GM23248 (cell line): ENCODE data around the gene GSC. TPM values are rescaled to one million over a fixed set of nuclear protein-coding genes. Genes with fewer than 3 reads are reported as not detected.

ENCODE experiments used
- DNase-seq: peaks from one replicate; pipeline ENCODE4 v3.0.0-alpha.2; 2015
- H2AFZ ChIP-seq: fragments of 200-600 bp; sonication (generic); 2 replicates; pipeline ENCODE4 v1.6.1; 2016; ENCODE audit warnings: antibody characterized with exemption
- H3F3A ChIP-seq: fragments of 200-600 bp; sonication (generic); 2 replicates; pipeline ENCODE4 v1.6.1; 2016; ENCODE audit warnings: mild to moderate bottlenecking, antibody characterized with exemption, mixed run types; ENCODE audit not compliant: insufficient read depth
- H3K27ac ChIP-seq: fragments of 200-600 bp; sonication (generic); 2 replicates; pipeline ENCODE4 v1.5.1; 2016; ENCODE audit warnings: mild to moderate bottlenecking
- H3K27me3 ChIP-seq: fragments of 200-600 bp; sonication (generic); replicated peaks from 2 replicates; pipeline ENCODE4 v1.6.1; 2016; ENCODE audit warnings: mild to moderate bottlenecking; ENCODE audit not compliant: insufficient read depth
- H3K36me3 ChIP-seq: fragments of 200-600 bp; sonication (generic); 2 replicates; pipeline ENCODE4 v1.6.1; 2016; ENCODE audit warnings: low read depth, mild to moderate bottlenecking
- H3K4me1 ChIP-seq: fragments of 200-600 bp; sonication (generic); 2 replicates; pipeline ENCODE4 v1.6.1; 2016; ENCODE audit warnings: mild to moderate bottlenecking; ENCODE audit not compliant: insufficient read depth
- H3K4me2 ChIP-seq: fragments of 200-600 bp; sonication (generic); one replicate; pipeline ENCODE4 v1.6.1; 2016; ENCODE audit warnings: mild to moderate bottlenecking; ENCODE audit not compliant: unreplicated experiment
- H3K4me3 ChIP-seq: fragments of 200-600 bp; sonication (generic); 2 replicates; pipeline ENCODE4 v1.5.1; 2016; ENCODE audit warnings: mild to moderate bottlenecking
- H3K79me2 ChIP-seq: fragments of 200-600 bp; sonication (generic); 2 replicates; pipeline ENCODE4 v1.6.1; 2016; ENCODE audit warnings: mild to moderate bottlenecking; ENCODE audit not compliant: insufficient read depth
- H3K9ac ChIP-seq: fragments of 200-600 bp; sonication (generic); 2 replicates; pipeline ENCODE4 v1.6.1; 2016; ENCODE audit warnings: mild to moderate bottlenecking
- H3K9me2 ChIP-seq: fragments of 200-600 bp; sonication (generic); 2 replicates; pipeline ENCODE4 v1.6.1; 2016; ENCODE audit warnings: mixed run types, mild to moderate bottlenecking, moderate library complexity; ENCODE audit not compliant: insufficient read depth
- H3K9me3 ChIP-seq: fragments of 200-600 bp; sonication (generic); one replicate; pipeline ENCODE4 v1.6.1; 2017; ENCODE audit warnings: low read depth
- H4K20me1 ChIP-seq: fragments of 200-600 bp; sonication (generic); 2 replicates; pipeline ENCODE4 v1.6.0; 2016; ENCODE audit not compliant: insufficient read depth
- EZH2 ChIP-seq: fragments of 200-600 bp; sonication (generic); IDR thresholded peaks from 2 replicates; pipeline ENCODE4 v1.6.1; 2018; ENCODE audit warnings: antibody characterized with exemption, mild to moderate bottlenecking; ENCODE audit not compliant: insufficient read depth, poor library complexity, severe bottlenecking
- EZH2phosphoT487 ChIP-seq: fragments of 200-600 bp; sonication (generic); IDR thresholded peaks from 2 replicates; pipeline ENCODE4 v1.6.1; 2018; ENCODE audit warnings: antibody characterized with exemption, moderate library complexity, mild to moderate bottlenecking, low read depth; ENCODE audit not compliant: insufficient read depth
- WGBS, 2 experiments: methylation state at CpG; one replicate each; pipeline ENCODE4 v1.1.6; 2015 to 2017; ENCODE audit warnings: low lambda C conversion rate in 2 of 2, low coverage in 1 of 2; ENCODE audit errors: missing lambda C conversion rate in 2 of 2; 5-methylcytosine and 5-hydroxymethylcytosine counted together
- in situ Hi-C: fragments of 300-500 bp; cut with MboI; formaldehyde crosslinking; loops from 2 replicates; pipeline ENCODE4 v1.15.0; 2020
- polyA plus RNA-seq: library from polyadenylated mRNA; unstranded; fragments of >200 nt; fragmentation: Nextera tagmentation; extraction: Ambion mirVana; gene quantifications from 2 replicates; pipeline ENCODE4 v1.2.1, GENCODE V29; 2016
- total RNA-seq: library from RNA; depleted of rRNA; stranded (reverse); fragments of >200 nt; shearing (Covaris generic); gene quantifications from 2 replicates; pipeline ENCODE4 v1.2.3, GENCODE V29; 2014

The GSC gene
- total and polyA plus RNA-seq, 2 experiments from 2014 or later: 1.3 to 2.3 TPM

DNA sequence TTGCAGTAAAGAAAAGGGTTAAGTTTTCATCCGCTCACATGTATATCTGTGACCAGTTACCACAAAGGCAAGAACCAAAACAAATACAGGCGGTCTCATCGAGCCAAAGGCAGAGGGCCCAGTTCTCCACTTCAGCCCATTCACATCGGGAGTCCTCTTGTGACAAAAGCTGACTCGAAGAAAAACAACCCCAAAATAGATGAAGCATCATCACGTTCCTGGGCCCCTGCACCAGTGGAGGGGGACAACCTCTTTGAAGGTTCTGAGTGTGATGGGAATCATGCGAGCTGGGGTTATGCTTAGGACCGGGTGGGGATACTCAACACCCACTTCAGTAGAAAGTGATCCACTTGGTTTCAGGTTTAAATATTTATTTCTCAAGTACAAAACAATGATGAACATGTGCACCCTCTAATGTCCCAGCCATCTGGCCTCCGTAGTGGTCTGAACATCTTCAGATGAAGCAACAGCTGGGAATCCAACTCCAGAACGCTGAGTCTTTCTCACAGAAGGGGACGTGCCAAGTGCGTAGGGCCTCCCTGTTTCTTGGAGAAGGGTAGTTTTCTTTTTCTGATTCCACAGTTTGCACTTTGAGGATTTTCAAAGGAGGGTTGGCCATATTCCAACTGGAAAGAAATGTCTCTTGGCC lies 8.4 kb downstream of the GSC start:
- TF ChIP-seq EZH2phosphoT487: no peak
- no peak for TF ChIP-seq EZH2
- no peak overlapping the region for H3K4me3 ChIP-seq
- whole genome bisulfite sequencing, 2 experiments: 19 to 25% methylated on average over 12 of the region's 12 CpGs

GRCh38 chr14:94756310-94756882 lies 13.5 kb downstream of the GSC start:
- Histone ChIP-seq H3K27ac (no peak overlapping the region), H3K36me3 (no peaks in the 10 kb centered on the region), H3K4me1 (no peaks in the 10 kb centered on the region), H3F3A (no peaks in the 10 kb centered on the region), H3K79me2 (no peaks in the 10 kb centered on the region), H4K20me1 (no peaks in the 10 kb centered on the region), H3K9me2 (no peaks in the 10 kb centered on the region), H2AFZ (no peak overlapping the region), H3K27me3 (no peaks in the 10 kb centered on the region; the same call in 1 of the 2 replicates), H3K9ac (no peak overlapping the region), H3K9me3 (no peaks in the 10 kb centered on the region), H3K4me3 (no peak overlapping the region), H3K4me2 (no peak overlapping the region)
- TF ChIP-seq EZH2phosphoT487: no peak
- TF ChIP-seq EZH2: no peak
- in situ Hi-C loops: no loop called here
- no peak for DNase-seq
- 65 to 74% methylated on average over 3 of the region's 3 CpGs for WGBS, 2 experiments

More for the DNA sequence above, 8.4 kb downstream of the GSC start:
- H3K4me2 ChIP-seq: no peak overlapping the region
- H2AFZ ChIP-seq: no peak overlapping the region
- DNase-seq: peak; percentile 36
- no peaks in the 10 kb centered on the region for H3K27me3 ChIP-seq
- in situ Hi-C loops: no loop called here
- no peaks in the 10 kb centered on the region for H3K9me3 ChIP-seq
- no peaks in the 10 kb centered on the region for H3K9me2 ChIP-seq
- H3K9ac ChIP-seq: no peak overlapping the region
- no peaks in the 10 kb centered on the region for H4K20me1 ChIP-seq
- H3F3A ChIP-seq: no peaks in the 10 kb centered on the region
- H3K36me3 ChIP-seq: no peaks in the 10 kb centered on the region
- H3K27ac ChIP-seq: no peak overlapping the region
- H3K79me2 ChIP-seq: no peaks in the 10 kb centered on the region
- H3K4me1 ChIP-seq: no peaks in the 10 kb centered on the region

DNA sequence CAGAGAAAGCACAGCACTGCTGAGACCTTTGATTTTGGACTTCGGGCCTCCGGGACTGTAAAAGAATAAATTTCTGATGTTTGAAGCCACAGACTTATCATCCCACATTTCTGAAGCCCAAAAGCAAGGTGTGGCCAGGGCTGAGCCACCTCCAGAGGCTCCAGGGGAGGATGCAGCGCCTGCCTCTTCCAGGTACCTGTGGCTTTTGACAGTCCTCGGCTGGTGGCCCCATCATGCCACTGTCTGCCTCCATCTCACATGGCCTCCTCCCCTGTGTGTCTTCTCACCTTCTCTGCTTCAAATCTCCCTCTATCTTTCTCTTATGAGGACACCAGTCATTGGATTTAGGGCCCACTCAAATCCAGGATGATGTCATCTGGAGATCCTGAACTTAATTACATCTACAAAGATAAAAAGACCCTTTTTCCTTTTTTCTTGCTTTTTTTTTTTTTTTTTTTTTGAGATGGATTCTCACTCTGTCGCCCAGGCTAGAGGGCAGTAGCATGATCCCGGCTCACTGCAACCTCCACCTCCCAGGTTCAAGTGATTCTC lies 15.4 kb downstream of the GSC start:
- Histone ChIP-seq H3K4me2 (no peak overlapping the region), H3K27me3 (no peaks in the 10 kb centered on the region; the same call in 1 of the 2 replicates), H3K4me1 (no peaks in the 10 kb centered on the region), H3F3A (no peaks in the 10 kb centered on the region), H3K9me2 (no peaks in the 10 kb centered on the region), H3K9ac (no peak overlapping the region), H3K36me3 (no peaks in the 10 kb centered on the region), H3K79me2 (no peaks in the 10 kb centered on the region), H4K20me1 (no peaks in the 10 kb centered on the region), H3K9me3 (no peaks in the 10 kb centered on the region), H2AFZ (no peak overlapping the region), H3K27ac (no peak overlapping the region), H3K4me3 (no peak overlapping the region)
- in situ Hi-C loops: no loop called here
- no peak for DNase-seq
- 50 to 58% methylated on average over 6 of the region's 6 CpGs for WGBS, 2 experiments
- TF ChIP-seq EZH2 (no peak), EZH2phosphoT487 (no peak)

DNA sequence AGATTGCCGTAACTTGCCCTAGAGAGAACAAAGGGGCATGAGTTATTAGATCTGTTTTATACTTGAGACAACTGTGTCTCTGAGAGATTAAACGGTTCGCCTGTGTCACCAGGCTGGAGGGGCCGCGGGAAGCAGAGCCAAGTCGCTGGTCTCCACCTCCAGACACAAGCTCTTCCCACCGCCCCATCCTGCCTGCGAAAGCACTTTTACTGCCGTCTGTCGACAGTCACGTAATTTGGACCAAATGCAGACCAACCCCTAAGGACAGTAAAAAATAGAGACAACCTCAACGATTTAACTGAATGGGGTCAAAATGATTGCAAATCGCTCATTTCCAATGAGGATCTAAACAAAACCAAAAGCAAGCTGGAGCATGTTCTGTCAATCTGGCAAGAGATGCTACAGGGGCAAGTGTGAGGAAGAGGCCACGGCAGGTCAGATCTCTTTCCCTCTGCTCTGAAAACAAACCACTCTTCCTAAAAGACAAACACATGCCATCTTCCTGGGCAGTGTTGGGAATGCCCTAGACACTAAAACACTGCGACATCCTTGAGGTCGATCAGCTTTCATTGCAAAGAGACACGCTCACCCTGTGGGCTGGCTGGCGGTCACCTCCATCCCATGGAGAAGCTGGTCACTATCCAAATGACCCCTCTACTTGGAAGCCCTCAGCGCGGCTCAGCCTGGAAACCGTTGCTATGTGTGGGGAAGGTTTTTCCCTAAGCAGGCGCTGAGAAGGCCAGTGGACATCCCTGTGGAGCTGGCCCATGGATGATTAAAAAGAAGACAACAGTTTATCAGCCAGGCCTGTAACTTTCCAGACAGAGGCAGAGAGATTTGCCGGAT lies 17.1 kb downstream of the GSC start:
- TF ChIP-seq EZH2 (no peak), EZH2phosphoT487 (no peak)
- no peaks in the 10 kb centered on the region for H3K36me3 ChIP-seq
- H4K20me1 ChIP-seq: no peaks in the 10 kb centered on the region
- no peak overlapping the region for H3K9ac ChIP-seq
- no peak overlapping the region for H3K4me3 ChIP-seq
- H3K9me2 ChIP-seq: no peaks in the 10 kb centered on the region
- no peak overlapping the region for H3K4me2 ChIP-seq
- H3F3A ChIP-seq: no peaks in the 10 kb centered on the region
- H3K9me3 ChIP-seq: no peaks in the 10 kb centered on the region
- no peaks in the 10 kb centered on the region for H3K4me1 ChIP-seq
- no peak for DNase-seq
- no peaks in the 10 kb centered on the region for H3K79me2 ChIP-seq
- peak overlapping the region; percentile 24; the same call in 1 of the 2 replicates for H2AFZ ChIP-seq
- in situ Hi-C loops: no loop called here
- WGBS, 2 experiments: 41 to 42% methylated on average over 22 of the region's 23 CpGs
- H3K27me3 ChIP-seq: no peaks in the 10 kb centered on the region; the same call in 1 of the 2 replicates
- no peak overlapping the region for H3K27ac ChIP-seq
